Stimulated activated CD4-positive, alpha-beta T cell treated with anti-CD3 and anti-CD28 coated beads, Interleukin-4, amount 100 ng/mL, for 1 hour (primary cell): ENCODE results near the gene CRYBG1.
"Not testable (repeated sequence)": the region's sequence is repeated elsewhere in the genome, so short reads cannot be mapped to it uniquely, and the experiment has no call there.

Experiments
- DNase-seq: peaks from one replicate; pipeline ENCODE4 v3.0.0-alpha.2; 2020

Gene CRYBG1

DNA sequence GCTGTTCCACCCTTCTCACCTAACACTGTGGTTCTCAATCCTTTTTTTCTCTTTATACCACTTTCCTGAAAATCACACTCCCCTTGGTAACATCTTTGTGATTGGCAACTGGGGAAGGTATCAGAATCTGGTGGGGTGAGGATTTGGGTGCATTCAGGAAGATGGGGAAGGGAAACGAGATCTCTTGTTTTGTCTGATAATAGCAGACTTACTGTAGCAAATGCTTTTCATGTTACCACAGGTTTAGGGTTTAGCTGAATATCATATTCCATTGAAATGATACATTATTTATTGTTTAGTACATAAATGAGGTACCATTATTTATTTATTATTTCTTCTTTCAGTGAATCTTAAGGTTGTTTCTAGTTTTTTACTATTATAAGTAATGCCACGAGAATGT is 168.0 kb downstream of the CRYBG1 start:
- DNase-seq, result no peak

DNA sequence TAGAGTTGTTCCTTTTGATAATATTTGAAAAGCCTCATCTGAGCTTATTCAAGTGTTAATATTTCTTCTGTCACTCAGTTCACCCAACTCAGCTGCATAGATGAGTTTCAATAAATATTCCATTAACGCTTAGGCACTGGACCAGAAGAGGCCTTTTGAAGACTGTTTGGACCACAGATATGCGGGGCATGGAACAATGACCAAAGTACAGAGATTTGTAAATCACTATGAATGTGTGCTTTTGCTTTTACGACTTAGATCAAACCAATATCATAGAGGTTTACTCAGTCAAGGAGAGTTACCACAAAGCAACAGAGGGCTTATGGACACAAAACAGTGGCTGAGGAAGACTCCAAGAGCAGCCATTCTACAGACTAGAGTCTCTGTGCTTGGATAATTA is 168.9 kb downstream of the CRYBG1 start:
- DNase-seq, result no peak

DNA sequence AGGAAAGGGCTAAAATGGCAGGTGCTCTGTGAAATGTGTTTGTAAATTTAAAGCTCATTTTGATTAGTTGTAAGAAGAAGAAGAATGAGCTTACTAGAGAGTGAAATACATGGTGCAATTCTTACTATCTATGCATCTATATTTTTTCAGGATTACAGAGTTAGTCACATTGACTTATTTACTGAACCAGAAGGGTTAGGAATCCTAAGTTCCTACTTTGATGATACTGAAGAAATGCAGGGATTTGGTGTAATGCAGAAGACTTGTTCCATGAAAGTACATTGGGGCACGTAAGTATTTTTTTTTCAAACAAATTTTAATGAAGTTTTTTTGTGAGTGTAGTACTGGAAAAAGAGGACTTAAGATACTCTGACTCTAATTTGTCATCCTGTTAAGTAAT is 169.5 kb downstream of the CRYBG1 start:
- no peak for DNase-seq

DNA sequence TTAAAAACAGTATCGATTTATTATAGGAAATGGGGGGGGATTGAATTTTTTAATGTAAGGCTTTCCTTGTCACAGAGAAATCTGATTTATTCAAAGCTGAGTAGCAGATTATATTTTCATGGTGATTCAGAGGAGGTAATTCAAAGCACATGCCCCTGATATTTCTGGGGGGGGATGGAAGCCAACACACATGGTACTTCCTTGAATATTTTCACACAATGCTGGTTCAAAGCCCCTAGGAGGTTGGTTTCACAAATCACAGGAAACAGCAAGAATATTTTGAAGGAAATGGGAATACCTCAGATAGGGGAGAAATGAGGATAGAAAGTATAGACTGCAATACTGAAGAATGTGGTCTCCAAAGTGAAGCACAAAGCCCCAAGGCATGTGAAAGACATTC is 170.0 kb downstream of the CRYBG1 start:
- DNase-seq, result no peak

DNA sequence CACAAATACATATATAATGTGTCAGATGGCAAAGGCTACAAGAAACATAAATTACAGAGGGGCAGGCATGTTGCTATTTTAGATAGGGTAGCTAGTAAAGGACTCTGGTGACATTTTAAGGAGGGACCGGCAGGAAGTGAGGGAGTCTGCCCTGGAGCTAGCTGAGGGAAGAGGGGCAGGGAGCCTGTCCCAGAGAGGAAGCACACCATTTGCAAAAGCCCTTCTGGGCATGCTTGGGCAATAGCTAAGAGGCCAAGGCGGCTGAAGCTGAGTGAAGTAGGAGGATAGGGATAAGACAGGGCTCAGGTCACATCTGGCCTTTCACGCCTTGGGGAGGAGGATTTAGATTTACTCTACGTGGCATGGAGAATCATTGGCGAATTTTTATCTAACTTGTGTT is 172.5 kb downstream of the CRYBG1 start:
- no peak for DNase-seq

DNA sequence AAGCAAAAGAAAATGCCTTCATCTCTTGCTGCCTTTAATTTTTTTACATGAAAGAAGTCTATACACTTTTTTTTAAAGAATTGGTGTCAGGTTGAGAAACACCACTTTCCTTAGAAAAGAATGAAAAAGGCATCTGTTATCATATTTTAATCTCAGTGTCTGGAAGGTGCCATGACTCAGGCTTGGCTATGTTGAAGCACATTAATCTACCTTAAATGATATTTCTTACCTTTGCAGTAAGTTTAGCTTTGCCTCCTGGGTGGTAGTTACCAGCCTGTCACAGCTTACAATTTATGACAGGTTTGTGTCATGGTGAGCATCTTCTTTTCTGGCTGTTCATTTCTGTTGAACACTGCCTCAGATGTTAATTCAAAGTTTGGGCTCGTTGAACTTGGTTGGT is 173.5 kb downstream of the CRYBG1 start:
- DNase-seq, result no peak

DNA sequence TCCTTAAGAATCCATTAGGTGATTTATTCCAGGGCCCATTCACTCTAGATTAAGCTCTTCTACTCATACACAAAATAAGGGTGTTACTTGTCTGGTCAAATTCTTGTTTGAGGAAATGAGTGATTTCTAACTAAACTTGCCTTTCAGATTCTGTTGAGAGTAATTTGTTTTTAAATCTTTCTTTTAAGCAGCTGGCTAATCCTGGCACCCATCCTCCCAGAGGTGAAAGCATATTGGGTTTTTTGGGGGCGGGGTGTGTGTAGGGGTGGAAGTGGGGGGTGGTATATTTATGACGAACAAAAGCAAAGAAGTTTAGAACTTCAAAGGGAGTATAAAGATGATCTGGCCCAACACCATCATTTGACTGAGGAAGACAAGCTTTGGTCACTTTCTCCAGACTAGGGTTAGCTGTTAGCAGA is 174.1 kb downstream of the CRYBG1 start:
- peak; percentile 64 for DNase-seq

DNA sequence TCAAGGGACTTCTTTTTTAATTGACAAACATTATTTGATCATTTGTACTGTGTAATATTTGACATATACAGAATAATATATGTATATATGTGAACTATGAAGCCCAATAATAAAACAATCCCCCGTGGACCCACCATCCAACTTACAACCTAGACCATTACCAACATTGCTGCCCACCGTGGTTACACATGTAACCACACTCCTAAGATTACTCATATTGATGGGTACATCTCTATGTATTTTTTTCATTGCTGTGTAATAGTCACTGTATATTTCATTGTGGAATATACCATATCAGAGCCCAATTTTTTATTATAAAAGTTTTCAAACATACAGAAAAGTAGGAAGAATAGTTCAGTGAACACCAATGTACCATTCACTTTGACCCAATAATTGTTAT is 174.5 kb downstream of the CRYBG1 start:
- no peak for DNase-seq

DNA sequence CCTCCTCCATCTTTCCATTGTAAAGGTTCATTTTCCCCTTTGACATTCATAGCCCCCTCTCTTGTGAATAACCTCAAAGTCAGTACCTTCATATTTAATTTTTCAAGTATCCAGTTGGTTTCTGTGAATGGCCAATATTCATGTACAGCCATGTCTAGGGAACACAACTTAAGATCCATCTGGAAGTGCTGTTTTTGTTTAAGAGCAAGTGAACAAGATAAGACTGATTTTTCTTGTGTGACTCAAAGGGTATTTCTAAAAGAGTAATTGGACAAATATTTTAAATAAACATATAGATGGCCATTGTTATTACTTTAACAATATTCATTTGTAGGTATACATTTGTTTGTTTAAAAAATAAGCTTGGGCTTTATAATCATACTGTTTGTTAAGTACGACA is 175.8 kb downstream of the CRYBG1 start:
- DNase-seq, result no peak

DNA sequence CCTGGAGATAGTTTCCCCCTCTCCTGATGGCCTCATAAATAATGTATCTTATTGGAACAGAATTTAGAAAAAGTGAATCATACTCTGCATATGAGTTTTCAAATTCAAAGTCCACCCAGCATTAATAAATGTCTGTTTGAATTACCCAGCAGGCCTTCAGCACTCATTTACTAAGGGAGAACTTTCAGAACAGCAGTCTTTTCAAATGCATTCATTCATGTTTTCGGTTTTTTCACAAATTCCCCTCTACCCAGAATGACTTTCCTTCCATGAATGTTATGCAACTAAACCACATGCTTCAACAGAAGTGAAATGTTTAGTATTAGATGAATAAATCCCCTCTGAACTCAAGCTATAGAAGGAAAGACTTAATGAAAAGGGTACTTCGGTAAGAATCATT is 176.3 kb downstream of the CRYBG1 start:
- no peak for DNase-seq

DNA sequence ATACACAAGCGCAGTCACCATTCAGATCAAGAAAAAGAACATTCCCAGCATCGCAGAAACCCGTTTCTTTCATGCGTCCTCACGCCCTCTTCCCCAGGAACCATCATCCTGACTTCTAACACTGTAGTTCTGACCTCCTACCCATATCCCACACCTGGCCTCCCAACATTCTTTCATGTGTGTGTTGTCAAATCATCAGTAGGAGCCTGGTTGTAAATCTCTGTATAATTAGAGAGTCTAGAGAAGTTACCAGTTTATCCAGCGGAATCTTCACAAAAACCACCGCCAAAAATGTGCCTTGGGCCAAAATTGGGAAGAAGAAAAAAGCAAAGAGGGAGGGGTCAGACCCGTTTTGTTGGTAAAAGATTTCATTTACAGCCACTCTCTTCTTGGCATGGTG is 177.1 kb downstream of the CRYBG1 start:
- no peak for DNase-seq

DNA sequence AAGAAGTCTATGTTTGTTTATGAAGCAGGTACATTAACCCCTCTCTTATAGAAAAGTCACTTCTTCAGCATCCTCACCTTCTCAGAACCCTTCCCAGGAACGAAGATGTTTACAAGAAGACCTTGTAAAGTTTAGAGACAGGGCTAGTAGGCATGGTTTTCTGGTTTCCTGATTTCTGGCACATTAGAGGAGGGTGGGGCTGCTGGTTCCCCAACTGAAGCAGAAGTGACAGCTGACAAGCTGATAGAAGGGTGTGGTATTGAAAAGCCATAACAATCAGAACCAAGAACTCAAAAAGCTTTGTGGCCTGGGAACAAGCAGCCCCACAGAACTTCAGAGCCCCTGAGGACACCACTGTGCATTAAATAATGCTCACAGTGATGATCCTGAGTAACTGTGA is 177.6 kb downstream of the CRYBG1 start:
- DNase-seq, result no peak

DNA sequence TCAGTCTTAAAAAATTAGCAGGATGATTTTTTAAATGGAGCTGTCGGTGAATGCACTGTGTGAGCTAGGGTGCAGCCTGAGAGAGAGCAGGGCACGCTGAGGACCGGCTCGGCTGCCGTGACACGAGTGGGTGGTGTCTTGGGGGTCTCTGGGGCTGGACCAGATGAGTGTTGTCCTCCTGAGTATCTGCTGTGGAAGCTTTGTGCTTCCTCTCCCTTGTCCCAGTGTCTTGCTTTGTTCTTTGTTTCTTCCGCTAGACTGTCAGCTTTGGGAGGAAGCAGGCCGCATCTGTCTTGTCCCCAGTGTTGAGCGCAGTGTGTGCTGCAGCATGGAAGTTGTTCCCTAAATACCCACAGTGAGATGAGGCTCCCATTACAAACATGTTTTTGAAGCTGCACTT is 179.4 kb downstream of the CRYBG1 start:
- no peak for DNase-seq

DNA sequence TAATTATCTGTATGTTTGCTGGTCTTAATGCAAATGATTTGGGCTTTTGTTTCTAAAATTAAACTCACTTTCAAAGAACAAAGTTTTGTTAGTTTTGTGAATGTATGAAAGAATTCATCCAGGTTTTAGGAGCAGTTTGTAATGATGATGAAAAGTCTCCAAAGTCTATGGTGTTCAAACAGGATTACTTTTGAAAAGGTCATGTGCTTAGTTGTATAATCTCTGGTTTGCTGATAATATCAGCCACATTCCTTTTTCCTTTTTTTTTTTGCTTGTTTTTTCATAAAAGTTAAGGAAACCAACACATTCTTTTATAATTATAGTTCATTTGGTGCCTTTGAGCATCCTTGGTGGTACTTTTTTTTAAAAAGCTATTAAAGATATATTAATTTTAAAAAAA is 179.9 kb downstream of the CRYBG1 start:
- DNase-seq, result no peak

DNA sequence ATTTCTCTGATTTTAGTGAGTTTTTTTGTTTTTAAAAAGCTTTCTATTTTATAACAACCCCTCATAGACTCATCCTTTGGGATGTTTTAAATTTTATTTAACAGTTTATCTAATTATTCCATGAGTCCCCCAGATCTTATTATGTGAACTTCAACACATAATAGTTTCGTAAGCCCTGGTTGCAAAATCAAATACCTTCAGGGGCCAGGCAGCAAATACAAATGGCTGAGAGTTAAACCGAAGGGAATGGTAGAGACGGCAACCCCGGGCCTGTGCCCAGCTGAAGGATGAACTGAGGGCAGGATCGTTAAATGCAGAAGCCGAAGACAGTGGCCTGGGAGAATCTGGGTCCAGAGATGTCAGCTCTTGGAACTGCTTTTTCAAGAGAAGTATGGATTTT is 180.4 kb downstream of the CRYBG1 start:
- no peak for DNase-seq

DNA sequence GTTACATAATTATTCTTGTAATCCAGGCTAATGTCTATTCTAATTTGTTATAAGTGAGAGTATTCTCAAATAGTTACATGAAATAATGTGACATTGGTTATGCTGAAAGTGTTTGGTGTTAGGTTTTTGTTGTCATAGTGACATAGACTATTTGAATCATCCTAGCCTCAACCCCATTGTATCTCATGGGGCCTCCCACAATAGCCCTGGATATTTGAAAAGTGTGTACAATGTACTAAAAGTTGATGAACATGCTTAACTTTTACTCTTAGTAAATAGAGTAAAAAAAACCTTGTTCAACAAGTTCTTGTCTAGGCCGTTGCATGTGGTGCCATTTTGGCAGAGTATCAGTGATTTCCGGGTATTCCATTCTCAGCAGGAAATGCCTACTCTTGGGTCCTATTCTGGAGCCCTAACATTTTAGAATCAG is 185.8 kb downstream of the CRYBG1 start:
- DNase-seq, result no peak

DNA sequence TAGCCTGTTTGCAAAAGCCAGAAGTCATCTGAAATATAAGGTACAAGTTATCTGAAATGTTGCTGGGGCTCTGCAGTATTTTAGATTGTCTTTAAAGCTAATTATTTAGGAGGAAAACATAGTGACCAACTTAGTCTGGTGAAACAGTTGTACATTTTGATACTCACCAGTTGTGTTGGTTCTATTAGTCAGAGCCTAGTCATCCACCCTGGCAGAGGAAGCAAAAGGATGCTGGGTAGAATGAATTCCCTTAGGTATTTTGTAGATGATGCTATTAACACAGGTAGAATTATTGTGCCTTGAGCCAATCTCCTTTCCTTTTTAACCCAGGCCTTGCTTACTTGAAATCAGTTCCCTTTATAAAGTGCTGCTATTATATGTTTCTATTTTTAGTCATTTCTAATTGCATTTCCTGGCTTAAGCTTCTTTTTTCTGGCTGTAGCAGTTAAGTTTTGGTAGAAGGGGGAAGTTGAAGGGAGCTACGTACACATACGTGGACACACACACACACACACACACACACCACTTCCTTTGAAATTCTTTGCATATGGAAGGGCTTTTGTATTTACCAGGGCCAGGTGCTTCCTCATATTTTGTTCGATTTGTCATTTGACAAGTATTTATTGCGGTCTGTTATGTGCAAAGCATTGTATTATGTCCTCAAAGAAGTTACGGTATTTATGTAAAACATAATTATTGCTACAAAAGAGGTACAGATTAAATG is 186.3 kb downstream of the CRYBG1 start:
- DNase-seq, result no peak

DNA sequence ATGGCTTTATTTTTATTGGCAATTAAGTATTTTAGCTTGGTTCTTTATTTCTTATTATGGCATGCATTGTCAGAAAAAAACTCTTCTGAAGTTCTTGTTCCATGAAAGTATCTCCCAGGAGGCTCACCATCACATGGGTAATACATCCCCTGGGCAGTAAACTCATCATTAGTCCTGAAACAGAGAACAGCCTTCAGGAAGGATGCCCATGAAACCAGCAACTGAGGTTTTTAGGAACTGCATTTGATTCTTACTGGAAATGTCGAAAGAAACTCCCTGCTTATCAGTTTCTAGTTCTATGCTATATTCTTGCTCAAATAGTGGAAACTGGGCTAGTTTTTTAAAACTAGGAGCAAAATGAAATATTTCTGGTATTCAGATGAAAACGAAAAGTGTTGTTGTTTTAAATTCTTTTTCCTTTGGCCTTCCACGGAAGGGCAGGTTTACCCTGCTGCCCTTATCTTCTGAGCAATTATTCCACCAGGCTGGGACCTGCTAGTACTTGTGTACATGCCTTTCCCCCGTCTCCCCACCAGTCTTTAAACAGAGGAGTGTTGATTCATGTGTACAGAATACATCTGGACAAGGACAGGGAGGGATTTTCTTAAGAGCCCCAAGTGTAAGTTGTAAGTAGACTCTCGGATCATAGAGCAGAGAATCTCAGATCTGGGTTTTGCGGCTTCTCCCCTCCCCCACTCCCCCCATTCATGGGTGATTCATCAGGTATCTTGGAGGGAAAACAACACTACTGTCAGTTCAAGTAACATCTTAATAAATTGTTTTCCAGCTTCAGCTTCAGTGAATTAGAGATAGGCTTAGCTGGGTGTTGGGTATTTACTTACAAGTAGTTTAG is 187.3 kb downstream of the CRYBG1 start:
- peak; percentile 22 for DNase-seq

DNA sequence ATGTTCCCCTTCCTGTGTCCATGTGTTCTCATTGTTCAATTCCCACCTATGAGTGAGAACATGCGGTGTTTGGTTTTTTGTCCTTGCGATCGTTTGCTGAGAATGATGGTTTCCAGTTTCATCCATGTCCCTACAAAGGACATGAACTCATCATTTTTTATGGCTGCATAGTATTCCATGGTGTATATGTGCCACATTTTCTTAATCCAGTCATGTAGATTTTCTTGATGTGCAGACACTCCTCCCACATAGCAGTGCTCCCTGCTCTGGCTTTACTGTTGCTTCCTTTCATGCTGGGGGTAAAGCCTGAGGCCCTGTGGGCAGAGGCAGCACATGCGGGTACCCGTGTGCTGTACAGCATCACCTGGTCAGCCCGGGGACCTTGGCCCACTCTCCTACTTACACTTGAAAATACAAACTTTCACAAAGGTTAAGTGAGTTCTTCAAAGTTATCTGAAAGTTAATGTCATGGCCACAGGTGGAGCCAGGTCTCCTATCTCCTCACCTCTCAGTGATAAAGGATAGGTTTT is 188.5 kb downstream of the CRYBG1 start:
- not testable (repeated sequence) for DNase-seq

DNA sequence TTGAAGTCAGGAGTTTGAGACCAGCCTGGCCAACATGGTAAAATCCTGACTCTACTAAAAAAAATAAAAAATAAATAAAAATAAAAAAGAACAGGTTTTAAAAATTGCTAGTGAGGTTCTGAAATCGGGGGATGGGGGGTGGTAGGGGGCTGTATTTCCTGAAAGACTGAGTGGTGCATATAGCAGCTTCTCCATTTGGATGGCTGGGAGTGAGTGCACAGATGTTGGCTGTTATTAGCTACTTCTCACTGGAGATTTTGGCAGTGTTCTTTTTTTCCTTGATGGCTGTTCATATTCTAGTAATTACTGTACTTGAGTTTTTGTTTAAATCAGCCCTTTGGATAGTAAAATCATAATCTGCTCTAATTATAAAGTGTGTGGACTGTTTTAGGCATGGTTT is 189.0 kb downstream of the CRYBG1 start:
- DNase-seq, result no peak

DNA sequence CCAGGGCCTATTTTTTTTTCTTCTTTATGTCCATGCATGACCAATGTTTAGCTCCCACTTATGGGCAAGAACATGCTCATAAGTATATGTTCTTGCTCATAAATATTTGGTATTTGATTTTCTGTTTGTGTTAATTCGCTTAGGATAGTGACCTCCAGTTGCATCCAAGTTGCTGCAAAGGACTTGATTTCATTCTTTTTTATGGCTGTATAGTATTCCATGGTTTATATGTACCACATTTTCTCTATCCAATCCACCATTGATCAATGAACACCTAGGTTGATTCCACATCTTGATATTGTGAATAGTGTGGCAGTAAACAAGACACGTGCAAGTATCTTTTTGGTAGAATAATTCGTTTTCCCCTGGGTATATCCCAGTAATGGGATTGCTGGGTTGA is 190.6 kb downstream of the CRYBG1 start:
- DNase-seq, result no peak

DNA sequence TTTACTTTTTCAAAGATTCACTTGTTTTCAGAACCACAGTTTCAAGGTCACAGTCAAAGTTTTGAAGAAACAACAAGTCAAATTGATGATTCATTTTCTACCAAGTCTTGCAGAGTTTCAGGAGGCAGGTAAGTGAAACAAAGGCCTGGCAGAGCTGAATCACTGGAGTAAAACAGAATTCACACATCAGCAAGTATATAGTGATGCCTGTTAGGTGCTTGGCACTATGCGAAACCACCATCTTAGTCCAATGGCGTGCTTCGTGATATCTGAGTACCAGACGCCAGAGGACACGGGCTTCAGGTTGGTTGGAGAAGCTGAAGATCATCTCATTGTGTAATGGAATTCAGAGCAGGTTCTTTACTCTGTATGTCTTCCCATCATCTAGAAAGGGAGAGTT is 192.9 kb downstream of the CRYBG1 start:
- DNase-seq, result peak; percentile 26

DNA sequence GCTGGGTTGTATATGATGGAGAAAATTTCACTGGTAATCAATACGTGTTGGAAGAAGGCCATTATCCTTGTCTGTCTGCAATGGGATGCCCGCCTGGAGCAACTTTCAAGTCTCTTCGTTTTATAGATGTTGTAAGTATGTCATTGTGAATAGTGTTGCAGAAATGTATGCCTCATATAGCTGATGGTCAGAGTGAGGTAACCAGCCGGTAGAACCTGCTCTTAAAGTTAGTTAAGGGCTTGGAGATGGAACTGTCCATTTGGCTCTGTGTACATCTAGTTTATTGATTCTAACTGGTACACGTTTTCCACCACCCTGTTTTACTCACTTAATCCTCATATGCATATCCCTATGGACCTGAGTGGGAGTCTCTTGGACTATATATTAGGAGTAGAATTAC is 195.2 kb downstream of the CRYBG1 start:
- no peak for DNase-seq

DNA sequence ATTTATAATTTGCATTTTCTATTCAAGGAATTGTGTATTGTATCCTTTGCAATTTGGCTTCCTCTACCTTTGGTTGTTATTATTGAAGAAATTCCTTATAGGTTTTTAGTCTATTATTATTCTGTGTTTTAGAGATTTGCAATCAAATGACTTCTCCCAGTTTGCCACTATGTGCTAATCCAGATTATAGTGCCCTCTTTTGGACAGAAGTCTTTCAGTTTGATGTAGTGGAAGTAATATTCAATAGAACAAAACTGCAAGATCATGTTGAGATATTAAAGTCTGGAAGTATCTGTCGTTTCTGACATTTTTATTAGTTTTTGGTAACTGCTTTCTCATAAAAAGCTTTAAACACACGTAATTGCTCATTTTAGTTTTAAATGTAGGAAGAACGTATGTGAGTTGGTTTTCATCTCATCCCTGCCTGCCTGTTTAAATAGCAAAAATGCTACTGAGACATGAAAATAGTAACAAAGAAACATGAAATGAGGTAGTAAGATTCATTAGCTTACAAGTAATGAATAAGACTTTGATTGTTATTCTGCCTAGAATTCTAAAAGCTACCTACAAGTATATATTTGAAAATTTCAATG is 195.9 kb downstream of the CRYBG1 start:
- no peak for DNase-seq
